ENCODE results near the gene PDE1A.

The PDE1A gene

GRCh38 chr2:182210669-182211068 is 216.2 kb downstream of the PDE1A start:
- DNase-seq (ENCODE audit: low read depth in 2 of 3, low spot score in 2 of 3): no peak

- DNase-seq (ENCODE audit: low read depth in 2 of 3, low spot score in 2 of 3): no peak
These were observed 218.4 kb downstream of the PDE1A start for GRCh38 chr2:182208421-182208820.

GRCh38 chr2:182207049-182207746 is 219.6 kb downstream of the PDE1A start:
- DNase-seq (ENCODE audit: low read depth in 2 of 3, low spot score in 2 of 3): no peak

GRCh38 chr2:182197529-182197928 is 229.3 kb downstream of the PDE1A start:
- no peak for DNase-seq (ENCODE audit: low read depth in 2 of 3, low spot score in 2 of 3)

- no peak for DNase-seq (ENCODE audit: low read depth in 2 of 3, low spot score in 2 of 3)
These were observed 233.5 kb downstream of the PDE1A start for GRCh38 chr2:182193291-182193690.

- no peak for DNase-seq (ENCODE audit: low read depth in 2 of 3, low spot score in 2 of 3)
These were observed 235.8 kb downstream of the PDE1A start for GRCh38 chr2:182191061-182191460.

GRCh38 chr2:182187130-182187529 is 239.7 kb downstream of the PDE1A start:
- no peak for DNase-seq (ENCODE audit: low read depth in 2 of 3, low spot score in 2 of 3)

- no peak for DNase-seq (ENCODE audit: low read depth in 2 of 3, low spot score in 2 of 3)
These were observed 240.6 kb downstream of the PDE1A start for GRCh38 chr2:182186132-182186735.

- no peak for DNase-seq (ENCODE audit: low read depth in 2 of 3, low spot score in 2 of 3)
These were observed 244.4 kb downstream of the PDE1A start for GRCh38 chr2:182182436-182182835.

GRCh38 chr2:182181381-182181780 is 245.5 kb downstream of the PDE1A start:
- no peak for DNase-seq (ENCODE audit: low read depth in 2 of 3, low spot score in 2 of 3)

- DNase-seq (ENCODE audit: low read depth in 2 of 3, low spot score in 2 of 3): no peak
These were observed 247.7 kb downstream of the PDE1A start for GRCh38 chr2:182179176-182179575.

- DNase-seq (ENCODE audit: low read depth in 2 of 3, low spot score in 2 of 3): no peak
These were observed 252.8 kb downstream of the PDE1A start for GRCh38 chr2:182173944-182174622.

- DNase-seq (ENCODE audit: low read depth in 2 of 3, low spot score in 2 of 3): no peak
These were observed 256.5 kb downstream of the PDE1A start for GRCh38 chr2:182170341-182170740.

- DNase-seq (ENCODE audit: low read depth in 2 of 3, low spot score in 2 of 3): no peak
These were observed 259.0 kb downstream of the PDE1A start for GRCh38 chr2:182167882-182168281.

GRCh38 chr2:182166841-182167240 is 260.0 kb downstream of the PDE1A start:
- DNase-seq (ENCODE audit: low read depth in 2 of 3, low spot score in 2 of 3): no peak

- no peak for DNase-seq (ENCODE audit: low read depth in 2 of 3, low spot score in 2 of 3)
These were observed 260.4 kb downstream of the PDE1A start for GRCh38 chr2:182166406-182166805.

- DNase-seq (ENCODE audit: low read depth in 2 of 3, low spot score in 2 of 3): no peak
These were observed 261.6 kb downstream of the PDE1A start for GRCh38 chr2:182165202-182165601.

- DNase-seq (ENCODE audit: low read depth in 2 of 3, low spot score in 2 of 3): no peak
These were observed 262.1 kb downstream of the PDE1A start for GRCh38 chr2:182164686-182165085.

GRCh38 chr2:182163878-182164277 is 263.0 kb downstream of the PDE1A start:
- DNase-seq (ENCODE audit: low read depth in 2 of 3, low spot score in 2 of 3): no peak

- DNase-seq (ENCODE audit: low read depth in 2 of 3, low spot score in 2 of 3): no peak
These were observed 278.5 kb downstream of the PDE1A start for GRCh38 chr2:182148344-182148743.

- no peak for DNase-seq (ENCODE audit: low read depth in 2 of 3, low spot score in 2 of 3)
These were observed 282.1 kb downstream of the PDE1A start for GRCh38 chr2:182144776-182145165.

GRCh38 chr2:182144041-182144775 is 282.6 kb downstream of the PDE1A start:
- DNase-seq (ENCODE audit: low read depth in 2 of 3, low spot score in 2 of 3): no peak

Data from activated CD8-positive, alpha-beta memory T cell treated with anti-CD3 and anti-CD28 coated beads for 48 hours (primary cell).